NCI-H526 (cell line): ENCODE data around the gene MFRP.

Source experiments
- DNase-seq, 2 experiments: peaks; one replicate each; lab custom pipeline; 2025; lab: John Stamatoyannopoulos, UW

Gene MFRP

DNA sequence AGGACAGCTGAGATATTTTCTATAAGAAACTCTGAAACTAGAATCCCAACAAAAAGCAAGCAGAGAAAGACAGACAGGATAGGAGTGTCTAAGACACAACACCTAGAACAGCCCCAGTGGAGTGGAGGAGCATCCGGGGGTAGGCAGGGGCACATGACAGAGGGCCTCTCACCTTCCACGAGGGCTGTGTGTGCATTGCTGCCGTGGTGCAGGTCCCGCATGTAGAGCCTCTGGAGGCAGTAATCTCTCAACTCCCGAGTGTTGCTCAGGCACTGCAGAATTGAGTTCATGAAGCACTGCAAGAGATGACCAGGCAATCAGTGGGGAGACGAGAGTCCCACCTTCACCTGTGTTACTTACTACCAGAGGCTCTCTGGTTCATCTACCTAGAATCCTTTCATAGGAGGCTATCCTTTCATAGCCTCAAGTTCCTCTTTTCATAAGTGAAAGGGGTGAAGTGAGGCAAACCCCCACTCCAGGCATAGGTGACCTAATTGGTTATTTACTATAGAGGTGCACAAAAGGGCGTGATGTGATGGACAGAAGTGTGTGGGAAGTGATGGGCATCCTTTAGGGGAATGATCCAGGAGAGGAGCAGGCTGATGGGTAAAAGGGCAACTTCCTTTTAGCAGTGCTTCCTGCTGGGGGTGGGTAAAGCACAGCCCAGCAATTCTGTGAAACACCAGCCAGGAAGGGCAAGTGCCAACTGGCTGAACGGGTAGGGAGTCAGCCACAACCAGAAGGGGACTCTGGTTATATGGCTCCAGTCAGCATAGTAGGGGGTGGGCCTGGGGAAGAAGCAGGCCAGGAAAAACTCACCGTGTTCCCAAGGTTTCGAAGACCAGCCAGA lies 13.1 kb upstream of the MFRP start:
- no peak for DNase-seq

DNA sequence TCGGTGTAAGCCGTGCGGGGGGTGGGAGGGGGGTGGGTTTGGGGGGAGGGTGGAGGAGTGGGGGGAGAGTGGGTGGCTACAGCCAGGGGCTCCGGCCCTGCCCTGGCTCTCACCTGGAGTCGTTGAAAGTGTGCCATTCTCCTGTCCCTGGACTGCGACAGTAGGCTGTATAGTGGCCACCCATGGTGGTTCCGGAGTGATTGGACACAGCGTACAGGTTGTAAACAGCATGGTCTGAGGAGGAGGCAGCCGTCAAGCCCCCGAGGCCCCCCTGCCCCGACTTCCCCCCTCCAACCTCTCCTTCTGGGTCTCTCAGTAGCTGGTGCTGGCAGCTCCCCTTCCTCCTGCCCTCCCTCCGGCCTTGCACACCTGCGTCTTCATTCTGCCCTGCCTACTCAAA lies 10.6 kb upstream of the MFRP start:
- DNase-seq = no peak

DNA sequence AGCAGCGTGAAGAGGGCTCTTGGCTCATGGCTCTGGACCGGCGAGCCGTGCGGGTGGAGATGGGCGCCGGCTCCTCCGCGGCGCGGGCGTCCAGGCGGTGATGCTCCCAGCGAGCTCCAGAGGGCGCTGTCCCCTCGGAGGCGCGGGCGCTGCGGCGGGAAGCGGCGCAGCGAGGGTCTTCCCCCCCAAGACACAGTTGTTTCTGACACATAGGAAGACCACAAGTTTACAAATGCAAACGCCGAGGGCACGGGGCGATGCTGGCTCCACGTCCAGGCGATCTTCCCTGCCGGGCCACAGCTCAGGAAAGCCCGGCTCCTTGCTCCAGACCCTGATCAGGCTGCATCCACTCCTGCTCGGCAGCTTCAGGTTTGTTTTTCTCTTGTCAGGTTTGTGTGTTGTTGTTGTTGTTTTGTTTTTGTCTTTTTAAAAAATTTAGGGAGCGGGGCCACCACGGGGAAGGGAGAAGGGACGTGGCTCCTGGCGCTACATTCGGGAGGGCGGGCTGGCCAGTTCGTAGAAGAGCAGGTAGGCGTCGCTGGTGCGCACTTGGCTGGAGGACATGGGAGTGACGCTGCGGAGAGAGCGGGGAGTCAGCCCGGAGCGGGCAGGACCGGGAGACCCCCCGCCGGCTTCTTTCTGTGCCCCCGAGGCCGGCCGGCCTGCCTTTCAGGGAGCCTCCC lies 10.0 kb upstream of the MFRP start:
- peak; percentile 62 to 93 for DNase-seq

DNA sequence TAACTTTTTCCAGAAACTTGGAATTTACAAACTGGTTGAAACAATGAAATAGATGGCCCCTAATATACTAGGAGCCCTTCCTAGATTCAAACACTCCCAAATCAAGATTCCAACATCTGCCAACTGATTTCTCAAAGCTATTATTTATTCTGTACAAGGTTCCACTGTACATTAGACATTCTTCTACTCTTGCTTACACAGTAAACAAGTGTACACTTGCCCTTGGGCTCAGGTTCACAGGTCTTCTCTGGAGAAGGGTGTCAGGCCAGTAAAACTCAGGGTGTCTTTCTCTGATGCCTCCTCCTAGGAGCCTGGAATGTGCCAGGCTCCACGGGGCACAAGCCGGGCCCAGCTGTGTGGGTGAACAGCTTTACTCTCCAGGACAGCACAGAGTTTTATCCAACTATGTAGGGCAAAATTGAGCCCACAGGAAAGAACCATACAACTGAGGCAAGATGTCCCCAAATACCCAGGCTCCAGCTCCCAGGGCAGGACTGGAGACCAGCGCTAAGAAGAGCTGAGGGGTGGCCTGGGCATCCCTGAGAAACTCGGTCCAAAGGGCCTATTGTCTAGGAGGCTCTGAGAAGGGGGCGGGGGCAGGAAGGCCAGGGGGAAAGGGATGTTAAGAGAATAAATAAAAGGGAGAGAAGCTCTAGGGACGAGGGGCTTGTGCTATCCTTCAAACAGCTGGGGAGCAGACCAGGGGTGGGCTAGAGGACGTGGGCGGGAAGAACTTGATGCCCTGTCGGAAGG lies 8.8 kb upstream of the MFRP start:
- DNase-seq = no peak

DNA sequence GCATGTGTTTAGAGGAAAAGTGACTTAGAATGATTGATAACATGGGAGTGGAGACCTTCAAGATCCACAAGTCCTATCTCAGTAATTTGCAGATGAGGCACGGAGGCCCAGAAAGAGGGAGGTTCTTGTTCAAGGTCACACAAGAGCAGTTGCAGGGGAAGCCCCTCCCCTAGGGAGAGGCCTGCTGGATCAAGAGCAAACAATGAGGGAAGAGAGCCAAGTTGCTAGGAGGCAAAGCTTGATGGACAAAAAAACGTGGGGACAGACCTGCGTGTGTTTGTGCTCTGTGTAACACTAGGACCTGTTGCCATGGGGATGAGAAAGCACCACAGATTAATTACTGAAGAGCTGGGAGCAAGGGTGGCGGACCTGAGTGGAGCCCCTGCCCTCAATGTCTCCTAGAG lies 6.4 kb upstream of the MFRP start:
- DNase-seq = peak; percentile 69 to 71

DNA sequence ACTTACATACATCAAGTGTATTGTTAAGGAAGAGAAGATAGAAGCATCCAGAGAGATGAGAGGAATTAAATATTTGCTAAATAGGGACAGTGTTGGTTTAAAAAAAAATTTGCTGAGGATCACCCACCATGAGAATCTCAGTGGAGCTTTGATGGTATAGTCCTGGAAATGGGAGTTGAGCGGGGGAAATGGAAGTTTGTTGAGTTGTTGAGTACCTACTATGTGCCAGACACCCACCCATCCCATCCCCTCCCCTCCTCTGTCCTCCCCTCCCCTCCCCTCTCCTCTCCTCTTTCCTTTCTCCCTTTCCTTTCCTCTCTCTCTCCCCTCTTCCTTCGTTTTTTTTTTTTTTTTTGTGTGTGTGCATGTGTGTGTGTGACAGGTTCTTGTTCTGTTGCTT lies 4.7 kb upstream of the MFRP start:
- no peak for DNase-seq

DNA sequence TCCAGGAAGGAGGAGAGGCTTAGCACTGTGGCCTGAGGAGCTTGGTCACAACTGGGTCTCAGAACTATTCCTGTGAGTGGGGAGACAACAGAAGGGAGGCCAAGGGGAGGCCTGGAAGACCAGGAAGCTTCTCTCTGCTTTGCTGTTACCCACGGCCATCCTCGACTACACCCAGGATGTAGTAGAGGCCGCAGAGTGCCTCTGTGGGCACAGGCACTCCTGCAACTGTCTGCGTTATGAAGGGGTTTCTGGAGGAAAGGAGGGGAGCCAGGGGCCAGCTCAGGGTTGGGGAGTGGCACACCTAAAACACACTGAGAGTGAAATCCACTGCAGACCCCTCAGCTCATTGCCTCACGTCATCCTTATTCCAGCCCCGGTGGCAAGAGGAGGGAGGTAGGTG lies 3.8 kb upstream of the MFRP start:
- DNase-seq = no peak

DNA sequence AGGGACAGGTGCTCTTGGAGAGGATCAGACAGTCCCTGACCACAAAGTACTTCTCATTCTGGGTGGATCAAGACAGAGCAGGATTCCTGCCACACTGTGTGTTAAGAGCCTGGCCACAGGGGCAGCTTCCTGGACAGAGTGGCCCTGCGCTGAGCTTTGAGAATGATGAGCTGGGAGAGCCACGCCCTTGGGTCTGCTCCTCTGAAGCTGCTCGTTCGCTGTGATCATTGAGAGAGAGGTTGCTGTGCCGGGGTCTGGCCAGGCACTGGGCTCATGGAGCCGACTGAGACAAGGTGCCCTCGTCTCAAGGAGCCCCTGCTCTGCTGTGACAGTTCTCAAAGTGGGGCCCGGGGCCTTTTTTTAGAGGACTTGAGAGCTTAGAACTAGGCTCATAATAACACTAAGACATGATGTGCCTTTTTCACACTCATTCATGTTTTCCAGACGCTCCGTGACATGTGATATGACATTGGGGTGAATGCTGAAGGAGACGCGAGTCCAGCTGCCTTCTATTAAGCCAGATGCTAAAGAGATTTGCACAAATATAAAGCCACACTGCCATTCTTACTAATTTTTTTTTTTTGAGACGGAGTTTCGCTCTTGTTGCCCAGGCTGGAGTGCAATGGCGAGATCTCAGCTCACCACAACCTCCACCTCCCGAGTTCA lies 1.6 kb upstream of the MFRP start:
- peak in 1 of 2 experiments; percentile 55 for DNase-seq

DNA sequence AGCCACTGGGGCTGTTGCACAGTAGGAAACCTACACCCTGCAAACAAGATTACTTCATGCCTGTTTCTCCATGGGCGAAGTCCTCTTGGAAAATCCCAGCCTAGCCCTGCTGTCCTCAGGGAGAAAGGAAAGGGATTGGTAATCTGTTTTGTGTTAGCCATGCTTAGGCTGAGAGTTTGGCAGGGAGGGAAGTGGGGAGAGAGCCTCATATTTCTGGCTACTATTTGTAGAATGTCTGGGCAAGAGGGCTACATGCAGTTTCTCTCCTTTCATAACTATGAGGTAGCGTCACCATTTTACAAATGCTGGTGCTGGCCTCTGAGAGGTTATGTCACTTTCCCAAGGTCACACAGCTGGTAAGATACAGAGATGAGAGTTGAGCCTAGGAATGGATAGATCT lies 737 bp upstream of the MFRP start:
- no peak for DNase-seq

DNA sequence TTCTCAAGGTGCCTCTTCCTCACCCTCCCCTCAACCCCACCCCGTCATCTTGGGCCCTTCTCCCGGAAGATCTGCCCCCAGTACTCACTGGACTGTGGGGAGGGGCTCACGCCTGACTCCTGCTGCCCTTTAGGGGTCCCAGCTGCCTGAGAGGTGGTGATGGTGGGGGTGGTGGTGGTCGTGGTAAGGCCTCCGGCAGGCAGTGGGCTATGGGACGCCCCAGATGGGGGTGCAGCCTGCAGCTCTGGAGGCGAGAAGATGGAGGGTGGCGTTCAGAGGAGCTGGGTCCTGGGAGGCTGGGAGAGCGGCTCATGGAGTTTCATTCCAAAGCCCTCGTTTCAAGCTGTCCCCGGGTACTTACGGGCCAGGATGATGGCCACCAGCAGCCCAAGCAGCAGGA lies 820 bp downstream of the MFRP start:
- no peak for DNase-seq

DNA sequence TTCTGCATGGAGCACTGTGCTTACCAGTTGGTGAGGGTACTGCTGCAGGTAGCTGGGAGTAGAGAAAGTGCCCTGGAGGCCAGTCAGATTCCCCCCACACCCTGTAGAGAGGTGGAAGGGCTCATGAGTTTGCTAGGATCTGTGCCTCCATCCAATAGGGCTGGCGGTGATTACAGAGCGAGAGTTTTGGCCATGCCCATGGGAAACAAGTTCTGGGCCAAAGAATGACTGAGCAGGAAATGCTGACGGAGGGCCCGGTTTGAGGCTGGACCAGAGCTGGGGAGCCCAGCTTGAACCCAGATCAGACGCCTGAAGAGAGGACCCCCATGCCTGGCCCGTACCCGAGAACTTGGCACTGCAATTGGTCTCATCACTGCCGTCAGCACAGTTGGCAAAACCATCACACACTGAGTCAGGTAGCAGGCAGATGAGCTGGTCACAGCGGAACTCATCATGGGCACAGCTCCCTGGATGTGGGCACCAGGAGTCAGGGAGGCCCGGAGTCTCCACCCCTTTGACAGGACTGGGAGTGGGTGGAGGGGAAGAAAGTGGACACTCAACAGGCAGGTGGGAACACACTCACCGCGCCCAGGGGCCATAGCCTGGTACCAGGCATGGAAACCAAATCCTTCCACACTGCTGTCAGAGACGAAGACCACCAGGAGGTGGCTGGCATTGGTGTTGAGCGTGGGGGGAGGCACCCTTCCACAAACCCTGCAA lies 2.1 kb downstream of the MFRP start:
- DNase-seq = no peak

DNA sequence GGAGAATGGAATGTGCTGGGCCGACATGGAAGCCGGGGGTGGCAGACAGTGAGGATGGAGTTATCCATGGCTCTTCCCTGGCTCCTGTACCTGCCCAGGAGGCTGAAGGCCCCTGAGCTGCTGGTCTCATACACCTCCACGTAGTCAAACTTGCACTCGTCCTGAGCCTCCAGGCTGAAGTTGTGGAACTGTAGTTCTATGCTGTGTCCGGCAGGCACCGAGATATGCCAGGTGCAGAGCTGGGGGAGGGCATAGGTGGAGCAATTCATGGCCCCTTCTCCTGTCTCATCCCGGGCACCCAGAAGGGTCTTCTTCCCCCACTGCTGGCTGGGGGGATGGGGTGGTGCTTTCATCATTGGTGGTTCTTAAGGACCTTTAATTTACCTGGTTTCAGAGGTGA lies 2.8 kb downstream of the MFRP start:
- DNase-seq = no peak

DNA sequence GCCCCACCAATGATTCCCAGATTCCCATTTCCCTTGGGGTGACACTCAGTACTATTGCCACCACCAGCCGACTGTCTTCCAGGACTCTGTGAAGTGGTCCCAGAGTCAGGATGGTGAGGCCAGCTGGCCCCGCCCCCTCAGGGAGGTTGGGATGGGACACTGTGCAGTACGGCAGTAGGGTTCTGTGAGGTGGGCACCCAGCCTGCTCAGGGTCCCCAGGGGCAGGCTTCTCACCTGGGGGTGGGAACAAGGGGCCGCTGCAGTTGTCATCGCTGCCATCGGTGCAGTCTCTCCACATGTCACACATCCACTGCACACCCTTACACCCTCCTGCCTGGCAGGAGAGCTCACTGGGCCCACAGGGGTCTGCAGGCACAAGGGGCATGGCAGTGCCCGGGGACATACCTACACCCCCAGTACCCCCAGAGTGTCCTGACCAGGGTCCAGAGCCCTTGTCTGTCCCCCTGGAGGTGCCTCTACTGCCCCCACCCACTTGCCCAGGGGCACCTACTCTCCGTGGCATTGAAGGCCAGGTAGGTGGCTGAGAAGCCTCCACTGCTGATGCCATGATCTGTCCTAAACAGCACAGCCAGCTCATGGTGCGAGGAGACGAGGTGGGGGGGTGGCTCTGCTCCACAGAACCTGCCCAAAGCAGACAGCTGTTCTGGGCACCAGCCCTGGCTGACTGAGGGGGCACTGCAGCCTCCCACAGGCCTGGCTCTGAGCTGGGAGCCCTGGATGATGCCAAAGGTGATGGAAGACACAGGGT lies 4.0 kb downstream of the MFRP start:
- DNase-seq = no peak

DNA sequence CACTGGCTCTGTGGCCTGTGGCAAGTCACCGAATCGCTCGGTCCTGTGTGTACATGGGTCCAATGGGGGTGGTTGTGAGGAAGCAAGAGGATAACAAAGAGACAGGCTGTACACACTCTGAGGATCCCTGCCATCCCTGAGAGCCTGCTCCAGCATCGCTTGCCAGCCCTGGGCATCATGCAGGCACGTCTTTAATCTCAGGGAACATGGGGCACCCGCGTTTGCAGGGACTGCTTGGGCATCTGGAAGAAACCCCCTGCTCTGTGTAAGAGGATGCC lies 4.5 kb downstream of the MFRP start:
- DNase-seq = no peak

DNA sequence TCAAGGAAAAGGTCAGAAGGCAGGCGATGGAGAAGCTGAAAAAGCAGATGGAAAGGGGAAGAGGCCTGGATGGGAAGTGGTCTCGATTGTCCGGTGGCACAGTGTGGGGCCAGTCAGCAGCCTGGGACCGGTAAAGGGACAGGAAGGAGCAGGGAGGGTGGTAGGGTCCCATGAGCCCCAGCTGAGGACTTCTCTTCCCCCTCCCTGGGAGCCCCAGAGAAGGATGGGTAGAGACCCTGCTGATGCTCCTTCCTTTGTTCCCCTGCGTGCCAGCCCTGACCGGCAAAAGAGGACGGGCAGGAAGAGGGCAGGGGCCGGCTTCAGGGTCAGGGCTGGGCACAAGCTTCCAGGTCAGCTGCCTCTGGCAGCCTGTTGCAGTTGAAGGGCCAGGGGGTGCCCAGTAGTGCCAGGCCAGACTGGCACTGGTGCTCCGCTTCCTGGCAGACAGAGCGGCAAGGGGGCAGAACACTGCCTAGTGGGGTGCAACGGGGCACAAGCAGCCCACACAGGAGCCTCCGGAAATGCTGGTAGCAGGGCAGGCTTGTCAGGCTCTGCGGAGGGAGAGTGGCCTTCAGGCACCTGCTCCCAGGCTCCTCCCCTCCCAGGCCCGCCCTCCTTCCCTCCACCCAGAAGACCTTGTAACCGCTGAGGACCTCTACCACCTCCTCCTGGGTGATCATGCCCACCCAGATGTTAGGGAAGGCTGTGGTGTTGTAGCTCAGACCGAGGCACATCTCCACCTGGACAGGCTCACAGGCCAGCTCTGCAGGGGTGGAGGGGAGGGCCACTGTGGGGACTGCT lies 5.1 kb downstream of the MFRP start:
- peak in 1 of 2 experiments; percentile 52 for DNase-seq

DNA sequence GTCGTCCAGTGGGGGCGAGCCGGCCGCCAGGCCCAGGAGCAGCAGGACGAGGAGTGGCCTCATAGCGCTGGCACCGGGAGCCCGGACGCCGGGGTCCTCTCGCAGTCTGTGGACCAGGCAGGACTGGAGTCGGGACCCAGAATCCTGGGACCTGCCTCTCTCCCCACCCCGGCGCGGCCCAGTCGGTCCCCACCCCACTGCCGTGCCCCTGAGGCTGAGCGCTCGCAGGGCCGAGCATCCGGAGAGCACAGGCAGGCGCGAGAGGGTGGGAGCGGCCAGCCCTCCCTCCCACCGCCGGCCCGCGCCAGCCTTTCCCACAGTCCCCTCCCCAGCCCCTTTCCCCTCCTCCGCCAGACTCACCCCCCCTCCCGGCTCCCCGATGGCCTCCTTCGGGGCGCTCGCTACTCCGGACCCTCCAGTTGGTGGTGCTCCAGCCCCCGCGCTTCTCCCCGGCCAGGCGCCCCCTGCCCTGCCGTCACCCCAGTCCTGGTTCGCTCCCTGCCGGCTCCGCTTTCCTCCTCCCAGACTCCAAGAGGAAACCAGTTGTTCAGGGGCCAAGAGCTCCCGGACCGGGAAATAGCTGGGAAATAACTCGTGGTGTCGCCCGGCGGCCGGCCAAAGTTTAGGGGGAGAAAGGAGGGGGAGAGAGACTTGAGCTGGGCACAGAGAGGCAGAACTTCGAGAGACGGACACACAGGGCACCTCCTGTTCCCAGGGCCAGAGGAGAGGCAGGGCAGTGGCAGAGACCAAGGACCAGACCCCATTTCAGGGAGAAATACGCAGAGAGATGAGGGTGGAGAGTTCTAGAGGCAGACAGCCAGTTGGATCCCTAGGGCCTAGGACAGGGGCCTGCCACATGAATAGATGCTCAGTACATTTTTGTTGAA lies 5.9 kb downstream of the MFRP start, which contains the start of gene C1QTNF5:
Gene C1QTNF5 (minus strand): TSS at position 549 of the 887 bp plus-strand sequence. CDS start 486 bp downstream, at position 63.
- no peak for DNase-seq

DNA sequence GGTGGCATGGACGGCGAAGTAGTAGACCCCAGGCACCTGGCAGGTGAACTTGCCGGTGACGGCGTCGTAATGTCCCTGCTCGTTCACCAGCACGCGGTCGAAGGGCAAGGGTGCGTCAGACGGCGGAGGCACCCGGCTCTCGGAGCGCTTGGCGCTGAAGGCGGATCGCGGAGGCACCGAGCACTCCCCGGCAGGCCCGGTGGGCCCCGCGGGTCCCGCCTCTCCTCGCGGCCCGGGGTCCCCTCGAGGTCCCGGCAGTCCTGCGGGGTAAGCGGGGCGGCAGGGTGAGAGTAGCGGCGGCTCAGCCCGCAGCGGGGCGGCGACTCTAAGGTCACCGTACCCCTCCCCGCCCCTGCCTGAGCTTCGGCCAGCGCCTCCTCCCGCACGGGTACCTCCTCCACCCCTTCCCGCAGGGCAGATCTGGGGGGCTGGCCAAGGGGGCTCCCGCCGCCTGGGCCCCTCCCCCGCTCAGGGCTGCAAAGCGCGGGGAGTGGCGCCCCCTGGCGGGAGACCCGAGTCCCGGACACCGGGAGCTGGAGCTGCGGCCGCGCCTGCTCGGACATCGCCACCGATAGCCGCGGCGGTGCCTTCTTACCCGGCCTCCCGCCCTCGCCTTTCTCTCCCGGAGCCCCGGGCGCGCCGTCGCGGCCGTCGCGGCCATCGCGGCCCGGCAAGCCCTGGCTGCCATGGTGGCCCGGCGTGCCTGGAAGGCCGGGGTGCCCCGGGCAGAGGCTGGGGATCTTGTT lies 6.7 kb downstream of the MFRP start:
- peak in 1 of 2 experiments; percentile 90 for DNase-seq

DNA sequence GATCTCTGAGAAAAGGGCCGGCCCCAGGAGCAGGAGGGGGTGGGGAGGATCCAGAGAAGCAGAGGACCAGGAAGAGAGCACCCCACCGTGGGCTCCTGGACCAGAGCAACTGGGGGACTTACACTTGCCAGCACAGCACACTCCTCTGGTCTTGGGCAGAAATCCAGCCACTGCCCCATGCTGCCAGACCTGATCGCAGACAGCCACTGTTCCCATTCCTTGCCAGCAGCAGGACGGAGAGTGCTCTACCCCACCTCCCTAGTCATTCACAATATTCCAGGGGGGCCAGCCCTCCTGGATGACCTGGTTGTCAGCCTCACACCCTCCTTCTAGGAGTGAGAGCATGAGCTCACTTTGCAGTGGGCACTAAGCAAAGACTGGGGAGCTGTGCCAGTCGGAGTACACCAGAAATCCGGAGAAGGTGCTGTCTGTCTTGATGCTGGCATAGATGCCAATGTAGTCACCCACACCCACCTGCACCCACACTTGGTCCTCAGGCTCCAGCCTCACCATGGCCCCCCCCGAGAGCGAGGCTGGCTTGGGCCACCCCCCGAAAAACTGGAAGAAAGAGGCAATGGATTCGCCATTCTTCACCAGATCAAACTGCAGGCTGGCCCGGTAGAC lies 7.4 kb downstream of the MFRP start:
- peak in 1 of 2 experiments; percentile 60 for DNase-seq
